ENCODE measurements around the gene SLX4IP.

DNA sequence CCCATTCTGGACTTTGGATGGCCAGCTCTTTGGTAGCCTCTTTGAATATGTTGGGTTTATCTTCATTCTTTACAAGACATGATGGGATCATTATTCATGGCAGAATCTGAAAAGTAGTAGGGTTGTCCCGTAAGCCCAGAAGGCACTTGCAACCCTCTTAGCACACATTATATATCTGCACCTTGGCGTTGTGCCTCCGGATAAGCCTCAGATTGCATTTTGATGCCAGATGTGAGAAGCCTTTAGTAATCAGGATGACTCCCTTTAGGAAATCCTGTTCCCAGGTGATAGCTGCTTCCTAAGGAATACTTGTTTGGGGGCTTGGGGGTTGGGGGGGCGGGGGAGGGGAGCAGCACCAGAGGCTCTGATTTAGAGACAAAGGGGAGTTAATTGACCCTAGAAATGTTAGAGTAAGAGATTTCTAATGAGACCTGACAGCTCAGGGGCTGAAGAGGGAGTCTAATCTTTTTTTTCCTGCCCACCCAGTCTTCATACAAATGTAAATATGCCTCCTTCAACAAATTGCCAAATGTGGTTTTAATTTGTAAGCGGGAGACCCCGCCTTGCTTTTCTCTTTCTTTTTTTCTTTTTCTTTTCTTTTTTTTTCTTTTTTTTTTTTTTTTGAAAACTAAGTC lies 183.6 kb downstream of the SLX4IP start:
- TF ChIP-seq TEAD4 (IDR thresholded peaks at IDR 0.05): no peak
- no peak for TF ChIP-seq FOXM1 (IDR thresholded peaks at IDR 0.05; ENCODE audit: borderline replicate concordance, low read depth)
